Breast epithelium (tissue), 4 donors: ENCODE measurements around the gene BMPER. TPM values are rescaled to one million over a fixed set of nuclear protein-coding genes. Genes with fewer than 3 reads are reported as not detected.

Experiments used
- DNase-seq, 2 donors: peaks; one replicate each; pipeline ENCODE4 v3.0.0-alpha.2; 2019; ENCODE audit warnings: low spot score in 2 of 2
- H3K27ac ChIP-seq, 2 donors: fragments of 200-600 bp; sonication (generic) in 1 of 2; one replicate each; pipeline ENCODE4 v1.5.1; 2016 to 2019; ENCODE audit warnings: mild to moderate bottlenecking in 1 of 2
- H3K27me3 ChIP-seq, 2 donors: fragments of 200-600 bp; sonication (generic) in 1 of 2; one replicate each; pipeline versions ENCODE4 v1.5.1 to v1.6.0; 2017 to 2019; ENCODE audit warnings: control low read depth in 1 of 2, mild to moderate bottlenecking in 1 of 2
- H3K36me3 ChIP-seq: fragments of 200-600 bp; one replicate; pipeline ENCODE4 v1.5.1; 2019
- H3K4me1 ChIP-seq, 2 donors: fragments of 200-600 bp; sonication (generic); one replicate each; pipeline ENCODE4 v1.5.1; 2016 to 2019; ENCODE audit warnings: control low read depth in 1 of 2
- H3K4me3 ChIP-seq, 3 donors: fragments of 200-600 bp; sonication (generic); 1 replicate in 2 of 3; 2 replicates in 1 of 3; pipeline ENCODE4 v1.5.1; 2016 to 2019; ENCODE audit warnings: mild to moderate bottlenecking in 3 of 3, moderate library complexity in 2 of 3
- H3K9me3 ChIP-seq, 2 donors: fragments of 200-600 bp; sonication (generic) in 1 of 2; one replicate each; pipeline ENCODE4 v1.5.1; 2016 to 2019; ENCODE audit warnings: control low read depth in 1 of 2
- CTCF ChIP-seq, 3 donors: fragments of 450-650 bp; IDR thresholded peaks; one replicate each; pipeline ENCODE4 v1.5.1; 2016 to 2017; ENCODE audit warnings: antibody characterized with exemption in 3 of 3, mild to moderate bottlenecking in 3 of 3, moderate library complexity in 3 of 3
- POLR2A ChIP-seq: fragments of 450-650 bp; IDR thresholded peaks from one replicate; pipeline ENCODE4 v1.6.1; 2016; ENCODE audit warnings: antibody characterized with exemption, mild to moderate bottlenecking, moderate library complexity
- POLR2AphosphoS5 ChIP-seq, 3 donors: sonication (generic); formaldehyde crosslinking; IDR thresholded peaks; one replicate each; pipeline ENCODE4 v1.6.1; 2017; ENCODE audit warnings: antibody characterized with exemption in 3 of 3
- intact Hi-C: fragments of 100-400 bp; cut with DNase I; formaldehyde crosslinking; loops from one replicate; pipeline ENCODE4 v1.15.1; 2023; ENCODE audit warnings: low total_unique reads
- total RNA-seq, 3 donors: library from RNA; depleted of rRNA; stranded (reverse); fragments of >200 nt; gene quantifications; one replicate each; pipeline ENCODE4 v1.1.0, GENCODE V29; 2016

Gene BMPER
- total RNA-seq, 3 donors from 2014 or later, result 1.6 to 6.9 (median 2.0) TPM

DNA sequence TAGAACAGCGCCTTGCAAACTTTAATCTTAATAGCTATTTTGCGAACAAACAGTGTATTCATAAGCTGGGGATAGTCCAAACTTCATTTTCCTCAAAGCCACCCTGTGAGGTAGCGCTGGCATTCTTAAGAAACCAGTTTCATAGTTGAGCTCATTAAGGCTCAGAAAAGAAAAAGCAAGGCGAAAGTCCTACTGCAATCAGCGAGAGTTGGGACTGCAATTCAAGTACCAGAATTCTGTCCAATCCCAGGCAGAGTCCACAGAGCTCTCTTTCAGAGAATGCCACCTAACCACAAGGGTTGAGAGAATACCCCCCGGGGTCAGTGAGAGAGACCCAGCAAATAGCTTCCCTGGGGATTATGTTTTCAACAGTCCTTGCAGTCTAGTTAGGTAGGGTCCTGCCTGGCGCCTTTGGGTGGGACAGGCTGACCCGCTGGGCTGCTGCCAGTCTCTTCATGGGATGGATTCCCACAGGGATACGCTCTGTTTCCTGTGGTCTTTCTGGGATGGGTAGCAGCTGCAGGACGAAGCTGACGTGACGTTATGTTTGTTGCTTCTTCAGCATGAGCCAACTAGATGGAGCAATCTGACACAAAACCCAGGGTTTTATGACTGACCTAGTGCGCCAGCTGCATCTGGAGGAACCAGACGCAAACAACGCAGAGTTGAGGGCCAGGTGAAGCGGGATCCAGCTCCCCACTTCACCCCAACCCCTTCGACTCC lies 16.0 kb downstream of the BMPER start:
- H3K36me3 ChIP-seq, result no peaks in the 10 kb centered on the region
- no peaks in the 10 kb centered on the region for H3K4me1 ChIP-seq
- DNase-seq, result no peak
- H3K27me3 ChIP-seq, result no peaks in the 10 kb centered on the region
- no peak overlapping the region for H3K27ac ChIP-seq
- TF ChIP-seq POLR2AphosphoS5 (IDR thresholded peaks at IDR 0.05) (no peak), CTCF (IDR thresholded peaks at IDR 0.05) (no peak), POLR2A (no peak)
- intact Hi-C loops, result no loop called here
- no peaks in the 10 kb centered on the region for H3K9me3 ChIP-seq
- H3K4me3 ChIP-seq, result no peak overlapping the region

- intact Hi-C loops, result no loop called here
- Histone ChIP-seq H3K36me3 (no peaks in the 10 kb centered on the region), H3K27ac (no peak overlapping the region)
Measured at GRCh38 chr7:33922820-33923219, 17.5 kb downstream of the BMPER start.

DNA sequence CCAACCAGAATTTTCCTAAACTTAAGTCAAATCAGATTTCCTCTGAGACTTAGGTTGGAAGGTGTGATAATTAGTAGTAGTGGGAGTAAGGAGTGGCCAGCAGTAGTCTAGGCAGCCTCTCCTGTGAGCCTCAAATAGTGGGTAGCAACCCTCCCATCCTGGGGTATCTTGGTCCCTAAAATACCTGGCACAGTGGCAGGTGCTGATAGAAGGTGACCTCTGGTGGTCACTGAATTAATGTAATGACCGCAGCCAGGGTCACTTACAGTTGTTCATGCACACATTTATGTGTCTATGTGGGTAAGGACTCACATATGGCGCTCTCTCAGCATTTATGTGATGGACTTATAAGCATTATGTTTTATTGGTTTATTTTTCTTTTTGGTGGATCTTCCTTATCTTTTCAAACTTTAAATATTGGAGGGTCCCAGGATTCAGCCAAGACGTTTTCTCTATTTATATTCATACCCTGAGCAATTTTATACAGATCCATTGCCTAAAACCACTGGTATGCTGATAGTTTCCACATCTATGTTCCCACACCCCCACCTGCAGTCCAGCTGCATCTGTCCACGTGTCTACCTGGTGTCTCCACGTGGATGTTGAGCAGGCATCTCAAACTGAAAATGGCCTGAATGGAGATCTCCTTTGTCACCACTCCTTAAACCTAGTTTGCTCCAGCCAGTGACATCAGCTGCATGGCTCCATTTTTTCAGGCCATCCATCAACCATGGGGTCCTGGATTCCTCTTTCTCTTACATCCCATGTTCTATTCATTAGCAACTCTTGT lies 18.3 kb downstream of the BMPER start:
- Histone ChIP-seq H3K4me3 (no peak overlapping the region), H3K27ac (no peak overlapping the region), H3K4me1 (no peaks in the 10 kb centered on the region), H3K9me3 (no peaks in the 10 kb centered on the region), H3K36me3 (no peaks in the 10 kb centered on the region), H3K27me3 (no peaks in the 10 kb centered on the region)
- no peak for TF ChIP-seq POLR2AphosphoS5 (IDR thresholded peaks at IDR 0.05)
- TF ChIP-seq POLR2A, result no peak
- TF ChIP-seq CTCF (IDR thresholded peaks at IDR 0.05), result no peak
- intact Hi-C loops, result no loop called here
- no peak for DNase-seq

More at GRCh38 chr7:33922820-33923219, 17.5 kb downstream of the BMPER start:
- Histone ChIP-seq H3K27me3 (no peaks in the 10 kb centered on the region), H3K4me3 (no peak overlapping the region), H3K9me3 (no peaks in the 10 kb centered on the region), H3K4me1 (no peaks in the 10 kb centered on the region)
- no peak for TF ChIP-seq CTCF (IDR thresholded peaks at IDR 0.05)
- no peak for TF ChIP-seq POLR2AphosphoS5 (IDR thresholded peaks at IDR 0.05)
- TF ChIP-seq POLR2A, result no peak
- DNase-seq, result no peak

DNA sequence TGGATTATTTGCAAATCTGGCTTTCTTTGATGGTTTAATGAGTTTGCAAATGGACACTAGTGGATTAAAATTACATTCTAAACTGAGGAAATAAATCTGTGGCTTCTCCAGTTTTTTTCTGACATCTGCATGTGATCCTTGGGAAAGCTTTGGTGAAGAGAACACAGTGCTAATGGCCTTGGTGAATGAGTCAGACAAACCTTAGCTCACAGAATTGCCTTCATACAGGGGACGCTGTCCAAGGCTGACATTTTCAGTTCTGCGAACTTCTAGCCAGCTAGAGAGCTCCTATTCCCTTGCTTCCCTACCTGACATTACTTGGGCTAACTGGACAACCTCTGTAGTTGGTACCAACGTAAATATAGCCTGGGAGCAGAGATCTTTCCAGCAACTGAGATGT lies 21.2 kb downstream of the BMPER start:
- no peak for DNase-seq
- Histone ChIP-seq H3K4me3 (no peak overlapping the region), H3K9me3 (no peaks in the 10 kb centered on the region), H3K36me3 (no peaks in the 10 kb centered on the region), H3K4me1 (no peaks in the 10 kb centered on the region), H3K27ac (no peak overlapping the region), H3K27me3 (no peaks in the 10 kb centered on the region)
- intact Hi-C loops, result no loop called here
- TF ChIP-seq POLR2AphosphoS5 (IDR thresholded peaks at IDR 0.05) (no peak), POLR2A (no peak), CTCF (IDR thresholded peaks at IDR 0.05) (no peak)

- DNase-seq, result no peak
- H3K27ac ChIP-seq, result no peak overlapping the region
- no peaks in the 10 kb centered on the region for H3K27me3 ChIP-seq
- intact Hi-C loops, result no loop called here
- no peaks in the 10 kb centered on the region for H3K9me3 ChIP-seq
- H3K4me1 ChIP-seq, result no peaks in the 10 kb centered on the region
- H3K36me3 ChIP-seq, result no peaks in the 10 kb centered on the region
- H3K4me3 ChIP-seq, result no peak overlapping the region
- TF ChIP-seq POLR2A (no peak), POLR2AphosphoS5 (IDR thresholded peaks at IDR 0.05) (no peak), CTCF (IDR thresholded peaks at IDR 0.05) (no peak)
Measured at GRCh38 chr7:33928986-33929385, 23.6 kb downstream of the BMPER start.
